ENCODE measurements around the gene ENAH.
A peak's percentile ranks its signal among the peaks of the same experiment; 100 is the strongest.

The ENAH gene

GRCh38 chr1:225651376-225651871 lies 1.5 kb downstream of the ENAH start:
- TF ChIP-seq, protein P1, sequence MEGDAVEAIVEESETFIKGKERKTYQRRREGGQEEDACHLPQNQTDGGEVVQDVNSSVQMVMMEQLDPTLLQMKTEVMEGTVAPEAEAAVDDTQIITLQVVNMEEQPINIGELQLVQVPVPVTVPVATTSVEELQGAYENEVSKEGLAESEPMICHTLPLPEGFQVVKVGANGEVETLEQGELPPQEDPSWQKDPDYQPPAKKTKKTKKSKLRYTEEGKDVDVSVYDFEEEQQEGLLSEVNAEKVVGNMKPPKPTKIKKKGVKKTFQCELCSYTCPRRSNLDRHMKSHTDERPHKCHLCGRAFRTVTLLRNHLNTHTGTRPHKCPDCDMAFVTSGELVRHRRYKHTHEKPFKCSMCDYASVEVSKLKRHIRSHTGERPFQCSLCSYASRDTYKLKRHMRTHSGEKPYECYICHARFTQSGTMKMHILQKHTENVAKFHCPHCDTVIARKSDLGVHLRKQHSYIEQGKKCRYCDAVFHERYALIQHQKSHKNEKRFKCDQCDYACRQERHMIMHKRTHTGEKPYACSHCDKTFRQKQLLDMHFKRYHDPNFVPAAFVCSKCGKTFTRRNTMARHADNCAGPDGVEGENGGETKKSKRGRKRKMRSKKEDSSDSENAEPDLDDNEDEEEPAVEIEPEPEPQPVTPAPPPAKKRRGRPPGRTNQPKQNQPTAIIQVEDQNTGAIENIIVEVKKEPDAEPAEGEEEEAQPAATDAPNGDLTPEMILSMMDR (IDR thresholded peaks at IDR 0.05; ENCODE audit: low read depth, low read length, missing control alignments): no peak
- no peak for DNase-seq (ENCODE audit: low read depth)
- in situ Hi-C loops (cut with HindIII; ENCODE audit: low sequenced_read_pairs): no loop called here
- peak overlapping the region; percentile 76 for H3K4me3 ChIP-seq (ENCODE audit: low read depth, low read length)

GRCh38 chr1:225650179-225650578 lies 2.7 kb downstream of the ENAH start:
- in situ Hi-C loops (cut with HindIII; ENCODE audit: low sequenced_read_pairs): no loop called here
- H3K4me3 ChIP-seq (ENCODE audit: low read depth, low read length): peak overlapping the region; percentile 76
- TF ChIP-seq, protein P1 (IDR thresholded peaks at IDR 0.05; ENCODE audit: low read depth, low read length, missing control alignments): no peak
- no peak for DNase-seq (ENCODE audit: low read depth)

DNA sequence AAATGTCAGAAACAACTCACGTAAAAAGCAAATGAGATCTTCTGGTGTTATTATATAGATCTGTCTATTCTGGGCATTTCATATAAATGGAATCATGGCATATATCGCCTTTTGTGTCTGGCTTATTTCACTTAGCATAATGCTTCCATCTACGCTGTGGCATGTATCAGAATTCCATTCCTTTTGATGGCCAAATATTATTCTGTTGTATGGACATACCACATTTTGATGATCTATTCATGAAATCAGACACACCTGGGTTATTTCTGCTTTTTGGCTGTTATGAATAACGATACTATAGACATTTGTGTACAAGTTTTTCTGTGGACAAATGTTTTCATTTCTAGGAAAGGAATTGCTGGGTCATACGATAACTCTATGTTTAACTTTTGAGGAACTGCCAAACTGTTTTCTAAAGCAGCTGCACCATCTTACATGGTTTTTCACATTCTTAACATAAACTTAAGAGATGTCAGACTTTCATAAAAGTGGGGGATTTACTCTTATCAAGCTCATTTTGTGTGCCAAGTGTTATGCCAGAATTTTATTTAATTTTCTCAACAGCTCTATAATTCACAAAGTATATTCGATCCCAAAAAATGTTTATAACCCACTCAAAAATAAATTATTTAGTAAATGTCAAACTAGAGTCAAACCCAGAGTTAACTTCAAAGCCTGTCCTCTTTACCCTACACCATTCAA lies 7.6 kb downstream of the ENAH start:
- H3K4me3 ChIP-seq (ENCODE audit: low read depth, low read length): no peak overlapping the region
- in situ Hi-C loops (cut with HindIII; ENCODE audit: low sequenced_read_pairs): no loop called here
- TF ChIP-seq, protein P1 (IDR thresholded peaks at IDR 0.05; ENCODE audit: low read depth, low read length, missing control alignments): no peak
- no peak for DNase-seq (ENCODE audit: low read depth)

GRCh38 chr1:225644666-225645065 lies 8.3 kb downstream of the ENAH start:
- in situ Hi-C loops (cut with HindIII; ENCODE audit: low sequenced_read_pairs): no loop called here
- DNase-seq (ENCODE audit: low read depth): no peak
- no peak overlapping the region for H3K4me3 ChIP-seq (ENCODE audit: low read depth, low read length)
- TF ChIP-seq, protein P1 (IDR thresholded peaks at IDR 0.05; ENCODE audit: low read depth, low read length, missing control alignments): no peak

GRCh38 chr1:225642177-225642576 lies 10.7 kb downstream of the ENAH start:
- in situ Hi-C loops (cut with HindIII; ENCODE audit: low sequenced_read_pairs): no loop called here
- TF ChIP-seq, protein P1 (IDR thresholded peaks at IDR 0.05; ENCODE audit: low read depth, low read length, missing control alignments): no peak
- no peak for DNase-seq (ENCODE audit: low read depth)
- no peak overlapping the region for H3K4me3 ChIP-seq (ENCODE audit: low read depth, low read length)

- in situ Hi-C loops (cut with HindIII; ENCODE audit: low sequenced_read_pairs): no loop called here
- DNase-seq (ENCODE audit: low read depth): no peak
- H3K4me3 ChIP-seq (ENCODE audit: low read depth, low read length): no peak overlapping the region
- TF ChIP-seq, protein P1 (IDR thresholded peaks at IDR 0.05; ENCODE audit: low read depth, low read length, missing control alignments): no peak
Observed at GRCh38 chr1:225638853-225639252, 14.1 kb downstream of the ENAH start.

Measured in astrocyte of the cerebellum (primary cell).